GDM1 (cell line): ENCODE data around the gene C1QA.
A peak's percentile ranks its signal among the peaks of the same experiment; 100 is the strongest.
"Not testable (repeated sequence)": the region's sequence is repeated elsewhere in the genome, so short reads cannot be mapped to it uniquely, and the experiment has no call there.

Source experiments
- DNase-seq: peaks from one replicate; lab custom pipeline; 2025; lab: John Stamatoyannopoulos, UW

C1QA gene

GRCh38 chr1:22641247-22641646 is 4.8 kb downstream of the C1QA start:
- no peak for DNase-seq

GRCh38 chr1:22641906-22642636 is 5.6 kb downstream of the C1QA start:
- DNase-seq: peak; percentile 34

GRCh38 chr1:22643381-22643780 is 7.0 kb downstream of the C1QA start, which contains the start of gene C1QC:
Gene C1QC (plus strand): TSS chr1:22643633. CDS start chr1:22644024, 391 bp downstream.
- DNase-seq: no peak

DNA sequence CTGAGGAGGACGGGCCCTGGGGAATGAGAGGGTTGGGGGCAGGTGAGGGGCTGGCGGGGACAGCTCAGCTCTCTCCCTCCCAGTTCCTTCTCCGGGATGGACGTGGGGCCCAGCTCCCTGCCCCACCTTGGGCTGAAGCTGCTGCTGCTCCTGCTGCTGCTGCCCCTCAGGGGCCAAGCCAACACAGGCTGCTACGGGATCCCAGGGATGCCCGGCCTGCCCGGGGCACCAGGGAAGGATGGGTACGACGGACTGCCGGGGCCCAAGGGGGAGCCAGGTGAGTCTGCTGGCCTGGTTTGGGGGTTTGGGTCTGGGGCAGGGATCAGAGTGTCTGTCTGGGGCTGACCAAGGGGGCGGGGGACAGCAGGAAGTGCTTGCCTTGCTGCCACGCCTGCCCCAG is 7.5 kb downstream of the C1QA start:
- no peak for DNase-seq

DNA sequence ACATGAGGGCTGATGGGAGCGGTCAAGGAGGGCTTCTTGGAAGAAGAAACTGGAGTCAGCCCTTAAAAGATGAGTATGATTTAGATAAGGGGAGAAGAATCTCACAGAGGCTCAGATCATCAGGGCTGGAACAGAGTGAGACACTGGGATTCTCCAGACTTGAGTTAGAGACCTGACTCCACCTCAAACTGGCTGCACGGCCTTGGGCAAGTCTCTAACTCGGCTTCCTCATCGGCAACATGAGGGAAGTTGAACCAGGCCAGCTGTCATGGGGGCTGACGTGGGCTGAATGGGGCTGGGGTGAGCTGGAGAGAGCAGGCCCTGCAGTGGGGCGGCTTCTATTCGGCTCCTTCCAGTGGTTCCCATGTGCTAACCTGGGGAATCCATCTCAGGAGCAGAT is 9.5 kb downstream of the C1QA start:
- no peak for DNase-seq

DNA sequence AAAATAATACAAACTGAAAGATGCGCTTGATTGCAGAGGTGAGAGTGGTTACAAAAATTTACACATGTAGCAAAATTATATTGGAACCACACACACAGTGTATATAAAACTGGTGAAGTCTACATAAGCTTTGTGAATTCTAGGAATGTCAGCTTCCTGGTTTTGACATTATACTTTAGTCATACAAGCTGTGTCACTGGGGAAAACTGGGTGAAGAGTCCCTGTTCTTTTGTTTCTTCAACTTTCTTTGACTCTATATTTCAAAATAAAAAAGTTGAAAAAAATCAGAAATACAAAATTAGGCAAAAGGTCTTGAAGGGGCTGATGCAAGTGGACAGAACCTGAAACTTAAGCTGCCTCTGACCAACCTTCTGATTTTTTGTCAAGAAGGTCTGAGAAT is 10.0 kb downstream of the C1QA start:
- no peak for DNase-seq

- DNase-seq: no peak
Observed at GRCh38 chr1:22650089-22650693, 13.8 kb downstream of the C1QA start.

DNA sequence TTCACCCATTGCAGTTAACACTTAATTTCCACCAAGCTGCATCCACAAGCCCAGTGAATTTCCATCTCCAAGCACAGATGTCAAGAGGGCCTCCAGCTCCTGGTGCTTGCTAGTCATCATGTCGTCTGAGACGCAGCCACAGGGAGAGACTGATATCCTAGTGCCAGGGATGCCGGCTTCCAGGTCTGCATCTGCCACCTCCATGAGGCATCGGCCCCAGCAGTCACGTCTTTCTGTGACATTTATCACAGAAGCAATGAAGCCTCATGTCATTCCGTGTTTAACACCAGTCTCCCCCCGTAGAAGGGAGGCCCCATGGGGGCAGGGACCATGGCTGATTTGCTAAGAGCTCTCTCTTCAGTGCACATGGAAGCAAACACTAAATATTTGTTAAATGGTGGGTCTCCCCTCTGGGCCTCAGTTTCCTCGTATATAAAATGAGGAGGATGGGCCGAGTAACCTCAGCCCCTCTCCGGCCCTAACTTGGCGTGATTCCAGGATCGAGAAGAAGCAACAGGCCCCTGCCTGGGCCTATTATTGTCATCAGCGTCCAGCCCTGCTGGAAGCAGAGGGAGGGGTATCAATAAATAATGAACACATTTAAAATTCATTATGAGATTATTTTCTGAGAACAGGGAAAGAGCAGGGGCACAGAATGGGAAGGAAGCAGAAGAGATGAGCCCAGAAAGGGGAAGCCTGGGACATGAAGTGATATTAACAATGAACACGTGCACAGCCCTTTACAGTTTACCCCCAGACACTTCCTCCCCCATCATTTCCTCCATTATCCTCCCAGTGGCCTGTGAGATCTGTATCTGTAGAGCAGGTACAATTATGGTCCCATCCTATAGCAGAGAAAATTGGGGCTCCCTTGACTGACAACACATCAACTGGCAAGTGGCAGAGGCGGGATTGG is 15.8 kb downstream of the C1QA start:
- no peak for DNase-seq

DNA sequence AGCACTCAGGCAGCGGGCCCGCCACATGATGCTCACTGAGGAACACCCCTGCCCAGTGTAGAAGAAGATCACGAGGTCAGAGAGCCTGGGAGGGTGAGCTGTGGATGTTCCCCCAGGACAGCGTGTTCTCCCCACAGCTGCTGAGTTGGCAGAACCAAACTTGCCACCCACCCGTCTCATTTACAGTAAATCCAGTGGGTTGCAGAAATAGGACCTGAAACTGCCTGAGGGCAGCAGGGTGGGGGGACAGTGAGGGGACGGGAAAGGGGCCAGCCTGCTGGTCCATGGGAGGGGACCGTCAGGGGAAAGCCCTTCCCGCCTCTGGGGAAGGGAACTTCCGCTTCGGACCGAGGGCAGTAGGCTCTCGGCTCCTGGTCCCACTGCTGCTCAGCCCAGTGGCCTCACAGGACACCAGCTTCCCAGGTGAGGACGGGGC is 16.5 kb downstream of the C1QA start, which contains the start of gene C1QB:
Gene C1QB (plus strand): TSS at position 356 of the 436 bp plus-strand sequence. CDS start 6,227 bp downstream, outside the sequence.
- no peak for DNase-seq

GRCh38 chr1:22654692-22655091 is 18.3 kb downstream of the C1QA start:
- no peak for DNase-seq

GRCh38 chr1:22658385-22659163 is 22.1 kb downstream of the C1QA start:
- no peak for DNase-seq

DNA sequence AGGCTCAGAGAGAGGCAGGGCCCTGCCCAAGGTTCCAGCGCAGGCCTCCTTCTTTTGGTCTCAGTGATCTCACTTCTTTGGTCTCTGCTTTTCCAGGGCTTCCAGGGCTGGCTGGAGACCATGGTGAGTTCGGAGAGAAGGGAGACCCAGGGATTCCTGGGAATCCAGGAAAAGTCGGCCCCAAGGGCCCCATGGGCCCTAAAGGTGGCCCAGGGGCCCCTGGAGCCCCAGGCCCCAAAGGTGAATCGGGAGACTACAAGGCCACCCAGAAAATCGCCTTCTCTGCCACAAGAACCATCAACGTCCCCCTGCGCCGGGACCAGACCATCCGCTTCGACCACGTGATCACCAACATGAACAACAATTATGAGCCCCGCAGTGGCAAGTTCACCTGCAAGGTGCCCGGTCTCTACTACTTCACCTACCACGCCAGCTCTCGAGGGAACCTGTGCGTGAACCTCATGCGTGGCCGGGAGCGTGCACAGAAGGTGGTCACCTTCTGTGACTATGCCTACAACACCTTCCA is 24.4 kb downstream of the C1QA start:
- DNase-seq: no peak

GRCh38 chr1:22661880-22662279 is 25.5 kb downstream of the C1QA start:
- no peak for DNase-seq

GRCh38 chr1:22662318-22662717 is 25.9 kb downstream of the C1QA start:
- DNase-seq: no peak

DNA sequence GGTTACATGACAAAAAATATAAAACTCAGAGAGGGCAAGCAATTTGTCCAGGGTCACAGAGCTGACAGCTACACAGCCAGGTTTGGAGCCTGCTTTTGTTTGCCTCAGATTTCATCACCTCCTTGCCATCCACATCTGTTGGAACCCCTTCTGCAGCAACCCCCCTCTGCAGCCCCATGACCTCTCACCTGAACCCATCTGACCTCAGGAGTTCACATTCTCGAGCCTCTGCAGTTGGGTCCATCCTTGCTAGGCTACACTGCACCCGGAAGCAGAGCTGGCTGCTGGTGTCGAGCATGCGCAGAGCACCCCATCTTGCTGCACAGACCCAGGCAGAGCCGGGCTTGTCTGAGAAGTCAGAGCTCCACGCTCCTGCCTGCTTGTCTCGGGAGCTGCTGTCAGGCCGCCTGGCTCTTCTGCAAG is 26.6 kb downstream of the C1QA start:
- no peak for DNase-seq

GRCh38 chr1:22665752-22666151 is 29.3 kb downstream of the C1QA start:
- no peak for DNase-seq

DNA sequence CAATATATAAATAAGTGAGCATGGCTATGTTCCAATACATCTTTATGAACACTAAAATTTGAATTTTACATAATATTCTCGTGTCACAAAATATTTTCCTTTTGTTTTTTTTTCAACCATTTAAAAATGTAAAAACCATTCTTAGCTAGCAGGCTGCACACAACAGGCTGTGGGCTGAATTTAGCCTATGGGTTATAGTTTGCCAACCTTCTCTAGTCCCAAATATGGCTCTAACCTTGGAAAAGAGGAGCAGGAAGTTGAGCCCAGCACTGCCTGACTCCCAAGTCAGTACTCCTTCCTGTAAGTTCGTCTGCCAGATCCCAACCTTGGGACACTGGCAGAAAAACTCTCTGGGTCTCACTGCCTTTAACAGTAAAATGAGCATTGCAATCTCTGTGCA is 30.0 kb downstream of the C1QA start:
- no peak for DNase-seq

- not testable (repeated sequence) for DNase-seq
Observed at GRCh38 chr1:22668840-22669239, 32.4 kb downstream of the C1QA start.

GRCh38 chr1:22670352-22670975 is 34.0 kb downstream of the C1QA start:
- DNase-seq: no peak

DNA sequence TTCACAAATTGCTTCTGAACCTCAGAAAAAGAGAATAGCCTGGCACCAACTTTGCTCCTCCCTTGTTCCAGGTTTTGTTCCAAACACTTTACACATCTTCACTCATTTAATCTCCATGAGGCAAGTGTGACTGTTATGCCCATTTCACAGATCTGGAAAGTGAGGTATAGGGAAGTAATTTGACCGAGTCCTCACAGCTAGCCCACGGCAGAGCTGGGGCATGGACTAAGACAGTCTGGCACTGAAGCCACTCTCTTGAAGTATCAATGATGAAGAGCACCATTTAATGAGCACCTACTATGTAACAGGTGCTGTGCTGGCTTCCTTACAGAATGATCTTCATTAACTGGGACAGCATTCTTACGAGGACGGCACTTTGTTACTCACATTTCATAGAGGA is 35.6 kb downstream of the C1QA start:
- DNase-seq: no peak
